Right hindlimb (tissue), 1 donor: ENCODE data around the gene ARHGAP8.
"Not testable (repeated sequence)": the region's sequence is repeated elsewhere in the genome, so short reads cannot be mapped to it uniquely, and the experiment has no call there.

ENCODE experiments used
- DNase-seq: peaks from one replicate; pipeline ENCODE4 v3.0.0-alpha.2; 2018

Gene ARHGAP8

DNA sequence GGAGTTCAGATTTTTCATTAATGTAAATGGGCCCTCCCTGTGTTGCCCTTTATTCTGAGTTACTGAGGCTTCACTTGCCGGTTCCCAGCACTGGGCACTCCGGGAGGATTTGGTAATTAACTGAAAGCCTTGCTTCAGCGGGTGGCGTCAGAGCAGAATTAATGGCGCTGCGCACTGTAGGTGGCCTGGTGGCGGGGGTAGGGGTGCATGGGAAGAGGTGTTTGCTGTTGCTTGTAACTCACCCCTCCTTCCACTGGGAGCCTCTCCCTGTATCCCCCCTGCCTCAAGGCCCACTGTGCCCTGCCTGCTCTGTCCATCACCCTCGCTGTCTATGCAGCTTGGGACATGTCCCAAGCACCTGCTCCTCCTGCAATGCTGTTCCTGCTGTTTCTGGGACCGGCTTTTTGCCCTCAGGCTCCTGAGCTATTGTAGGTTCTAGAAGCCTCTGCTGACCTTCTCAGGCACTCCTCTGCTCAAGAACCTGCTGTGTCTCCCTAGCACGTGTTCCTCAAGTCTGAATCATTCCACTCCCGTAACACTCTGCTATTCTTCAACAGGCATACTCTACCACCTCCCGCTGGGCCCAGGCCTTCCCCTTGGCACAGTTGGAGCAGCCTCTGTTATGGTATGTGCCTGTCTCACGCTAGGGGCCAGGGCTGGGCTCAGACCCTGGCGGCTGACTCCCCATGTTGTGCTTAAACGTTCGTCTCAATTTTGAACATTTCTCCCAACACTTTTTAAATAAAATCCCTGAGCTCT is 24.4 kb downstream of the ARHGAP8 start:
- no peak for DNase-seq

DNA sequence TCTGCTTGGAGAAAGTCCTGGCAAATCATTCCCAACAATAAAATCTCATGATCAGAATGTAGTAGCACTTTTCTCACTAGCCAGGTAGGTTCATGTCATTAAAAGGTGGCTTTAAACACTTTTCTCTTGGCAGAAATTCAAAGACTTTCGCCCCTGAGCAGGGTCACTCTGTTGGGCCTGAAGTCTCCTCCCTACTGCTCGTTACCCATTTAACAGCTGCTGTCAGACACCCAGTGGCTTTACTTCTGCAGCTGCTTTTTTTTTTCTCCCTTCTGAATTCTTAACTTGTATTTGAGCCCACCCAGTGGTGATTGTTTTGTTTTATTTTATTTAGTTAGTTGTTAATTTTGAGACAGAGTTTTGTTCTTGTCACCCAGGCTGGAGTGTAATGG is 25.0 kb downstream of the ARHGAP8 start:
- DNase-seq: no peak

DNA sequence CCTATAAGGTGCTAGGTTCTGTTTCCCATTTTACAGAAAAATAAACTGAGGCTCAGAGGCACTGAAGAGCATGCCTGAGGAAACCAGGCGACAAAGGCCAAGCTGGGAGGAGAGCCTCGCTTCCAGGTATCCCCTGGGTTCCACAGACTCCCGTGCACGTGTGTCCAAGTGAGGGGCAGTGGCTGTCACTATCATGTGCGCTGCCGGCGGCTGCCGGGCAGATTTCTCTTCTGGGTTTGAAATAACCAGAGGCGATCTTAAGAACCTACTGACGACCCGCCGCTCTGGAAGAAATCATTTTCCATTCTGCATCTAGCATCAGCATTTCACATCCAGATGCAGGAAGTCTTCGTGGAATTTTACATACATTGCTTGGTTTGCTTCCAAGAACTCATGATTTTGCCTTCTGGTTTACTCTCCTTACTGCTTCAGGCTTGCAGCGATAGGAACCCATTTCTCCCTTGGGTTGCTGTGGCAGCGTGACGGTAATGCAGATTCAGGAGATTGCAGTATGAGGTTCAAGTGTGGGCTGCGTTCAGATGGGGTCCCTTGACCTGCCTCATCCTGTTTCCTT is 28.6 kb downstream of the ARHGAP8 start:
- DNase-seq: no peak

DNA sequence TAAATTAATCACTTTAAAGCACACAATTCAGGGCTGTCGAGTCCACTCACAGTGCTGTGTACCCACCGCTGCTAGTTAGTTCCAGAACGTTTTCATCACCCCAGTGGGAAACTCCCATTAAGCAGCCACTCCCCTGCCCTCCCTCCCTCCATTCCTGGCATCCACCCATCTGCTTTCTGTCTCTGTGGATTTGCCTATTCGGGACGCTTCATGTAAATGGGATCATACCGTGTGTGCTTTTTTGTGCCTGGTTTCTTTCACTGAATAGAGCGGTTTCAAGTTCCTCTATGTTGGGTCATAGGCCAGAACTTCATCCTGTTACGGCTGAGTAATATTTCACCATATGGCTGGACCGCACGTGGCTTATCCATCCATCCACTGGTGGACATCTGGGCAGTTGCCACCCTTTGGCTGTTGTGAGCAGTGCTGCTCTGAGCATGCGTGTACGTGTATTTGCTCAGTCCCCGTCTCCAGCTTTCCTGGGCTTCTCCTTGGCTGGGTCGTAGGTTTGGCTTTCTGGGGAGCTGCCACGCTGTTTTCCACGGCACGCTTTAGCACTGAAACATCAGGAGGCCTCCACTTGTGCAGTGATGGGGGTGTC is 30.1 kb downstream of the ARHGAP8 start:
- DNase-seq: no peak

DNA sequence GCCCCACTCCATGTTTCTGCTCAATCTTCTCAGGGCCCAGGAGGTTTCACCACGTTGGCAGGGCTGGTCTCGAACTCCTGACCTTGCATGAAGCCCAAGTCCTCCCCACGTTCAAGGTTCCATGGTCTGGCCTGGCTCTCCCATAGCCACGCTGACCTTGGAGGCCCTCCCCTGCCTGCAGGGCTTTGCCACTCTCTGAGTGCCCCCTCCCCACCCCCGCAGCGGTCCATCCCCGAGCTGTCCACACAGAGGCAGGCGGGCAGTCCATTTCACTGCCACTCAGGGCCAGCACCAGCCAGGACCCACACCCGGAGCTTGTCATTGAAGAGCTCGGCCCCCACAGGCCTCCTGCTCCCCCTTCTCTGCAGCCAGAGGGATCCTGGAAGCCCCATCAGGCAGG is 30.7 kb downstream of the ARHGAP8 start:
- DNase-seq: no peak

DNA sequence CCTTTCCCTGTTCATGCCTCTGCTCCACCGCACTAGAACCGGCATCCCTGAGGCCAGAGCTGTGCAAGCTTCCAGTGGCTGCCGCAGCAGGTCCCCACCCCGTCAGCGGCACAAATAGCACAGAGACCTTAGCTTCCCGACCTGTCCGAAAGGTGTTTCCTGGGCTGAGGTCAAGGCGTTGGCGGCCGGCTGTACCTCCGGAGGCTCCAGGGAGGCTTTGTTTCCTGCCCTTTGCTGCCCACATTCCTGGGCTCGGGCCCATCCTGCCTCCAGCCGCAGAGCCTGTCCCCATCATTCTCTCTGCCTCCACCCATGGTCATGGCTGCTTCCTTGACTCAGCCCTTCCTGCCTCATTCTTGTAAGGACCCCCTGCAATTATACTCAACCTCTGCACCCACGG is 31.2 kb downstream of the ARHGAP8 start:
- no peak for DNase-seq

DNA sequence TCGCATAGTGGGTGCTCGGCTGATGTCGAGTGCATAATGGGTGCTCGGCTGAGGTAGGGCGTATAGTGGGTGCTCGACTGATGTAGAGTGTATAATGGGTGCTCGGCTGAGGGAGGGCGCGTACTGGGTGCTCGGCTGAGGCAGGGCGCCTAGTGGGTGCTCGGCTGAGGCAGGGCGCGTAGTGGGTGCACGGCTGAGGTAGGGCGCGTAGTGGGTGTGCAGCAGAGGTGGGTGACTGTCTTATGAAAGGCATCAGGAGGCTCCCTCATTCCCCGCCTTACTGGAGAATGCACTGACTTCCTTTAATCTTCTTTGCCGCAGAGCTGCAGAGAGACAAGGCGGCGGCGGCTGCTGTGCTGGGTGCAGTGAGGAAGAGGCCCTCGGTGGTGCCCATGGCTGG is 33.8 kb downstream of the ARHGAP8 start:
- DNase-seq: no peak

DNA sequence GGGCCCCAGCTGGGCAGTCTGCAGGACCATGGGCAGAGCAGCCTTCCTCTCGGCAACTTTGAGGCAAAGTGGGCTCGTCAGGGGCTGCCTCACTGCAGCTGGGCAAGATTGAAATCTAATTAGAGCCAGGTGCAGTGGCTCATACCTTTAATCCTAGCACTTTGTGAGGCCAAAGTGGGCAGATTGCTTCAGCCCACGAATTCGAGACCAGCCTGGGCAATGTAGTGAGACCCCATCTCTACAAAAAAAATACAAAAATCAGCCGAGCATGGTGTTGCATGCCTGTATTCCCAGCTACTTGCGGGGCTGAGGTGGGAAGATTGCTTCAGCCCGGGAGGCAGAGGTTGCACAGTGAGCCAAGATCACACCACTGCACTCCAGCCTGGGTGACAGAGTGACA is 34.2 kb downstream of the ARHGAP8 start:
- DNase-seq: no peak

DNA sequence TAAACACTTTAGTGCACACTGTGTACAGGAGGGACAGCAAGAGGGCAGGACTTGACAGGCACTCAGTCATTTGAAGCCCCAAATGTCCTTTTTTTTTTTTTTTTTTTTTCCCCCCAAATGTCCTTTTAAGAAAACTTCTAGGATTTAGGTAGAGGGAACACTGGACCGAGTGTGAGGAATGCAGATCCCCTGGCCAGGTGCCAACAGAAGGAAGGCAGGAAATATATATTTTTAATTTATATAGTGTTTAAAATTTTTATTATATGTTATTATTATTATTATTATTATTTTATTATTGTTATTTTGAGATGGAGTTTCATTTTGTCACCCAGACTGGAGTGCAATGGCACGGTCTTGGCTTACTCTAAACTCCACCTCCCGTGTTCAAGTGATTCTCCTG is 35.5 kb downstream of the ARHGAP8 start:
- no peak for DNase-seq

DNA sequence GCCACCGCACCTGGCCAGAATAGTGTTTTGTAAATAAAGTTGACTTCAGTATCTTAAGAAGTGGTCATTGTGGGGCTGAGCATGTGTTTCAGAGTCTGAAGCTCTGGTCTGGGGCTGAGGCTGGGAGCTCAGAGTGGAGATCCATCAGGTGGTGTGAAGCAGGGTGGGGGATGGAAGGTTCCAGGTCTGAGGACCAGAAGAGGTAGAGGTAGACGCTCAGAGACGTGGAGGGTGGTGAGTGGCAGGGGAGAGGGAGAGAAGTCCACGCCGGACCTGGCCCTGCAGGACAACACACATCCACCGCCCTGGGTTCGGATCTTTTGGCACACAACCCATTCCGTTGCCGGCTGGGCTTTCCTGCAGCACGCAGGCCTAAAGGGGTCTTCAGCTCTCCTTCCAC is 40.7 kb downstream of the ARHGAP8 start:
- no peak for DNase-seq

DNA sequence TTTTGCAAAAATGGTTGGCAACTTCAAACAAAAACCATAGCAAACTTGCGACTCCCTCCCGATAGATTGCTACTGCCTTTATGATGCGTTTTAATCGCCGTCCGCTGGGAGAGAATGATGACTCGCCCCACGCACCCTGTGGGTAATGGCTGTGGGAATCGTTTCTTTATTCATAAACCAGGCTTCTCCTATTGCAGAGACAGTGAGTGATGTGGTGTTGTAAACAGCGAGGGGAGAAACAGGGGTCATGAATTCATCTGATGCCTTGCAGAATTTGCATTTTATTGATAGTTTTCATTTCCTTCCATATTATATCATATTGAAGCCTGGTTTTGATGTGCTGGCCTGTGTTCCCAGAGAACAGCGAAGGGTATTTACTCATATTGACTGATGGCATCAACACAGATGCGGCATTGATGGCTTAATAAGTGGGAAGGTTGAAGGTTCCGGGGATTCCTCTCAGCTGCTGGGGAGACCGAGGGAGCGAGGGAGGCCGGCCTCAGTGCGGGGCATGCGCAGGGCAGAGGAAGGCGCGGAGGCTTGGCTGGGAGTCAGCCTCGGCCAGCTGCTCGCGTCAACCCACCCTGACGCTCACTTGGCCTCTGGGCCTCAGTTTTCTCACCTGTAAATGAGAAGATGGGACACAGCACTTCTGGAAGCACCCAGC is 41.3 kb downstream of the ARHGAP8 start:
- DNase-seq: no peak

DNA sequence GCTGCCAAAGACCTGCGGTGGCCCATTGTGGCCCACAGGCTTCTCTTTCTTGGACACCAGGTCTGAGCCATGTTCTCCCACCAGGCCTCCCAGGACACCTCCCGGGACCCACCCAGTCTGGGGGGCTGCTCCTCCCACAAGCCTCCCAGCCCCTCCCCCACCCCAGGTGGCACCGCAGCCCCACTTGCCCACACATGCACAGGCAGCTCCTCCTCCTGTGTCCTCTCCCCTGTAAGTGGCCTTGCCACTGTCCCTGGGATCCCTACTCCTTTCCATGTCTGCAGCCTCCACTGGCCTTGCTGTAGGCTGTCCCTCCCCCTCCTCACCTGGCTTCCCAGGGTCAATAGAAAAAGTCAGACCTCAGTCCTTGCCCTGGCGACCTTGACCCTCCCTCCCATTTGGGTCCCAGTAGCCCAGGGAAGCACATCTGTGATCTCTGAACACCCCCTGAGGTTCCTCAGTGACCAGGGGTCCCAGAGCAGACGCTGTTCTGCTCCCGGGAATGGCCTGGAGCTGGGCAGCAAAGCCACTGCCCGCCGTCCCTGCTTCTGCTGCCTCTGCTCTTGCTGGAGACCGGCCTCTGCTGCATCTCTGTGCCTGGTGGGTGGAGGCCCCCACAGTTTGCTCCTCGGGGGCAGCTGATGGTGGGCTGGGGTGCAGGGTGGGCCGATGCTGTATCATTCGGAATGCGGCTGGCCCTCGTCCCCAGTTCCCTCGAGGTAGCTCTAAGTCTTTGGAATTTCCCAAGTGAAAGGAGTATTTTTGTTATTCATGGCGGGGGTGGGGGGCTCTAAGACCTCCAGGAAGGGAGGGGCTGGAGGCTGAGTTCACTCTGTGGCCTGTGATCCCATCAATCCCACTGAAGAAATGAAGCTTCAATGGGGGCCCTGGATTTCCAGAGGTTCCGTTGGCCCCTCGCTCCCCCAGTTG is 43.6 kb downstream of the ARHGAP8 start:
- no peak for DNase-seq

DNA sequence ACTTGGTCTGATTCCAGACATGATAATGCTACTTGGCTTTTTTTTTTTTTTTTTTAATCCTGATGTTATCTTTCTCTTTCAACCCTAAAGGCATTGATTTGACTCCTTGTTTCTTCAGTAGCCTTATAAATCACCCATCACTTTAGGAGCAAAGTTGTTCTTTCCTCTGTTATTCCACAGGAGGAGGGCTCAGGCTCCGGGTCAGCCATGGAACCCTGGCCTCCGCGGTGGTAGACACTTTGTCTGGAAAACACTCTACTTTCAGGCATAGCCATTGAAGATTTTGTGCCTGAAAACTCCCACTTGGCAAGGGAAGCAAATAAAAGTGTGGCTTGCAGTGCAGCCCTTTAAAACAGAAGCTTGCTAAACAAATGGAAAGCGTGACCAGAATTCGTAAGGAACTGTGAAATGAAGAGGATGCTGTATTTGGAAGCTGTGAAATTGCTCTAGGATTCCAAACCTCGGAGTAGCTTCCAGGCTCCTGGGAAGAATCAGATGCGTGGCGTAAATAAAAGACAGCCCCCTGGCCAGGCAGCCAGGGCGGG is 44.9 kb downstream of the ARHGAP8 start:
- DNase-seq: no peak

DNA sequence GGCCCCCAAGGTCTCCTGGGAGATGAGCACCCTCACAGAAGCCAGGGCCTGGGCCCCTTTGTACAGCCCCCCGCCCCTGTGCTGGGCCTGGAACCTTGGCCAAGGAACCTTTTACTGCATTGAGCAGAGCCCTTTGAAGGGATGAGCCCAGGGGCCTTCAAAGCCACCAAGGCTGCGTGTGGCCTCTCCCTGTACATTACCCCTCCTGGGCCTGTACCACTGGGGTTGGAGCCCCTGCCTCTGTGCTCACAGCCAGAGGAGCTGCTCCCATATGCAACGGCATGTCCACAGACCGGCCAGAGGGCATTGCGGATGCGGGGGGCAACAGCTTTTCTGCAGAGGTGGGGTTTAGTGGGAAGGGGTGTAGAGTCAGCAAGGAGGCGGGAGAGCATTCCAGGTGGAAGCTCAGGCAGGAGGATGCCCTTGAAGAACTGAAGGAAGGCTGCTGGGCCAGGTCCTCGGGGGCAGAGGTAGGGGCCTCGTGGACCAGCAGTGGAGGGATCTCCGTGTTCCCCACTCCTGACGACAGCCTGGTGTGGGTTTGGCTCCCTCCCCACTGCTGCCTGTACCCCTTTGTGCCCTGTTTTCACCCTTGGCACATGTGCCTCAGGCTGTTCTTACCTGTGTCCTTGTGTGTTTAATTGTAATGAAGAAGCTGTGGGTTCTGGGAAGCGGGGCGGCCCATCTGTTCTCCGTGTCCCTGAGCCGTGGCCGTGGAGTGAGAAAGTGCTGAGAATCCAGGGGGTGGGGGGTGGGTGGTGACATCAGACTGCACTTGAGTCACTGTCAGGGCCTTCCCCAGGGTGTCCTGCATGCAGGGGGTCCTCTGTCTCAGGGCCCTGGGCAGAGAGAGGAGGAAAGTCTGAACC is 46.9 kb downstream of the ARHGAP8 start:
- DNase-seq: no peak

DNA sequence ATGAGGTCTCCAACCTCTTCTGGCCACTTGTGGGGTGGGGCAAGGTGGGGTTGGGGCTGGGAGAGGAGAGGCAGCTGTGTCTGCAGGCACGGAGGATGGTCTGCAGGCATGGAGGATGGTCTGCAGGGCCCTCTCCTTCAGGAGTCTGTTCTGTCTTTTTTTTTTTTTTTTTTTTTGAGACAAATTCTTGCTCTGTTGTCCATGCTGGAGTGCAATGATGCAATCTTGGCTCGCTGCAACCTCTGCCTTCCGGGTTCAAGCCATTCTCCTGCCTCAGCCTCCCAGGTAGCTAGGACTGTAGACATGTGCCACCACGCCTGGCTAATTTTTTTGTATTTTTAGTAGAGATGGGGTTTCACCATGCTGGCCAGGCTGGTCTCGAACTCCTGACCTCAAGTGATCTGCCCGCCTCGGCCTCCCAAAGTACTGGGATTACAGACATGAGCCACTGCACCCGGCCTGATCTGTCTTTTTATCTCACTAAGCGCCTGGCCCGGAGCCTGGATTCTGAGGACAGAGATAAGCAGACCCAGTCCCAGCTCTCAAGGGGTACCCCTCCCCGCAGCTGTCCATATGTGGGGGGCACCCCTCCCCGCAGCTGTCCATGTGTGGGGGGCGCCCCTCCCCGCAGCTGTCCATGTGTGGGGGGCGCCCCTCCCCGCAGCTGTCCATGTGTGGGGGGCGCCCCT is 47.7 kb downstream of the ARHGAP8 start:
- DNase-seq: not testable (repeated sequence)

DNA sequence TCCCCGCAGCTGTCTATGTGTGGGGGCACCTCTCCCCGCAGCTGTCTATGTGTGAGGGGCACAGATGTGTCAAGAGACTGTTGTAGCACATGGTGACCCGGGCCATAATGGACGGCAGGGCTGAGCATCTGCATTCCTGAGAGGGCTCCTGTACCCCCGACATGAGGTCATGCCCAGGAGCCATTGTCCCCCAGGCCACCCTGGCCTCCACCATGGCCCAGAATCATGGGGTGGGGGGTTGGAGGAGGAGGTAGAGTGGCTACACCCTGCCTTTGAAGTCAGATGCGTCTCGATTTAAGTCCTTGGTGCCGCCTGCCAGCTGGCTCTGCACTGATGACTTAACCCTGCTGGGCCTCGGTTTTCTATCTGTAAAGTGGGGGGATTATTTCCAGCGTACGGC is 49.1 kb downstream of the ARHGAP8 start:
- no peak for DNase-seq

DNA sequence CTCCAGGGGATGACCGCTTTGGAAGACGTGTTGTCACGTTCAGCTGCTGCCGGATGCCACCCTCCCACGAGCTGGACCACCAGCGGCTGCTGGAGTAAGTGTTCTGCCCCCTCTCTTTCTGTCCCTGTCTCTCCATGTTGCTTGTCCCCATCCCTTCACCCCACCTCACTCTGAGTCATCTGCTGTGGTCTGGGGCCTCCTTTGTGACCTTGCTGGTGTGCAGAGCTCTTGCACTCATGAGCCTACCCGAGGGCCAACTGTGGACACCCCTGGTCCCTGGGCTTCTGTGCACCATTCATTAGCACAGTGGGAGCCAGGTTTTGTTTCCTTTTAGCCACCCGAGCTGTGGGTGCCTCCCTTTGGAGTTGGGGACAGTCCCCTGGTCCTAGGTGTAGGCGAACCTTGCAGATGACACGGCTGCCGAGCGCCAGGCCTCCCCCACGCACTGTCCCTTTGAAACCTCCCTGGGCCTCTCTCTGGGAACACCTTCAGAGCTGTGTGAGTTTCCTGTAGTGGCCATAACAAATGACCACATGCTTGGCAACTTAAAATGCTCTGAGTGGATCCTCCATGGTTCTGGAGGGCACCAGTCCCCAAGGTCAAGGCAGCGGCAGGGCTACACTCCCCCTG is 49.8 kb downstream of the ARHGAP8 start:
- DNase-seq: no peak

DNA sequence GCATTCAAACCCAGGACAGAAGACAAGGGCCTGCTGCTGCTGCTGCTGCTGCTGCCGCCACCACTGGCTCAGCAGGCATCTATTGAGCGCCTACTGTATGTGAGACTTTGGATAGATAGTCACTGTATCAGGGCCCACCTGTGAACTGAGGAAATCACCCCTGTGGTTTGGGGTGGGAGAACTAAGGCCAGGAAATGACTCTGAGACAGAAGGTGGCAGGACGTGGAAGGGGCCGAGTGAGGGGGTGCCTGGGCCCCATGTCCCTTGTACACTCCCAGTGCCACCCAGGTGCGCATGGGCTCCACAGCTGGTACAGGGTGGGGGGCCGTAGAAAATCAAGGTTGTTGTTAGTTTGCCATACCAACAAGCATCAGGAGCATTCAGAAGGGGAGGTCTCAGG is 50.6 kb downstream of the ARHGAP8 start:
- DNase-seq: no peak

DNA sequence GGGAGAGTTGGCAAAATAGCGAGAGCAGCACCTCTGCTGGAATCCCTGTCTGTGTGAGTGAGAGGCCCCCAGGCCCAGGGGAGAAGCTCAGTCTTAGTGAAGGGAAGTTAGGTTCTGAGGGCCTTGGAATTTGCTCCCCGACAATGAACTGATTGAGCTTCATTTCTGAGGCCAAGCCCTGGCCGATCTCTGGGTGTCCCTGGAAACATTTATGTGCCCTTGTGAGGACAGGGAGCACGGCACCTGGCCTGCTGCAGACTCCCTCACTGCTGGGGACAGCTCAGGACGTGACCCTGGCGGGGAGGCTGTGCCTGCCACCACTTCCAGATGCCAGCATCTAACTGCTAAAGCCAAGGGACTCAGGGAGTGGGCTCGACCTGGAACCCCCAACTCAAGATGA is 52.0 kb downstream of the ARHGAP8 start:
- no peak for DNase-seq

DNA sequence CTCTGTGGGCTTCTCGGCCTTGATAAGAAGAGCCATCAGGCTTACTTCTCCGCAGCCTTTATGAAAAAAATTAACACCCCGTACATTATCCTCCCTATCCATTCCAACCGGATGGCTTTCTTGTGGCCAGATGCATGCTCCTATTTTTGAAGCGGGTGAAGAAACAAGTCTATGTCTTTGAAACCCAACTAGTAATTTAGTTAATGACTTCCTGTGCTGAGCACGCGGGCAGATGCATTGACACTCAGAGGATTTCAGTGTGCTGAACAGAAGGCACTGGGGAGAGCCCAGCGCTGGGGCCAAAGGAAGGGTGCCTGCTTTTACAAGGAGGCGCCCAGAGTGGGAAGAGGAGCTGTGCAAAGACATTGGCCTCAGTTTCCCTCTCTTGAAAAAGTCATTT is 53.3 kb downstream of the ARHGAP8 start:
- DNase-seq: no peak
